Measurements from ENCODE around the gene MRPL22. TPM values are rescaled to one million over a fixed set of nuclear protein-coding genes. Genes with fewer than 3 reads are reported as not detected.

MRPL22 gene
- total and polyA plus RNA-seq, 7 experiments from 2014 or later, result 18.4 to 97.6 (median 27.7) TPM

DNA sequence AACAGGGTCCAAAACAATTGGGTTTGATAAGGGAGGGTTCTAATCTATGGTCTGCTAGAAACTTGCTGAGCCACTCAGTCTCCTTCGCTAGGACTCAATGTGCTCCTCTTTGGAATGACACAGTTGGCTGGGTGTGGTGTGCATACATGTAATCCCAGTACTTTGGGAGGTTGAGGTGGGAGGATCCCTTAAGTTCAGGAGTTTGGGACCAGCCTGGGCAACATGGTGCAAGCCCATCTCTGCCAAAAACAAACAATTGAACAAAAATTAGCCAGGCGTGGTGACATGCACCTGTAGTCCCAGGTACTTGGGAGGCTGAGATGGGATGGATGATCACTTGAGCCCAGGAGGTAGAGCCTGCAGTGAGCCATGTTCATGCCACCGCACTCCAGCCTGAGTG lies 70.0 kb downstream of the MRPL22 start:
- H3K27ac ChIP-seq (ENCODE audit: low read depth, low read length), result no peak overlapping the region
- Mint-ChIP-seq H3K4me1 (no peaks in the 10 kb centered on the region), H3K4me3 (no peak overlapping the region), H3K36me3 (no peaks in the 10 kb centered on the region), H3K9me3 (peaks cover 0 to 7% (median 0%) of the 10 kb centered on the region in 11 donors), H3K27me3 (peaks cover 7 to 43% (median 29%) of the 10 kb centered on the region in 5 donors), H3K27ac (no peak overlapping the region)
- no peak overlapping the region for H3K4me3 ChIP-seq (ENCODE audit: low read length)
- no peaks in the 10 kb centered on the region for H3K4me1 ChIP-seq (ENCODE audit: control insufficient read depth in 2 of 2, insufficient read depth in 2 of 2, low read length in 2 of 2)
- POLR2A ChIA-PET, result no interaction called here
- H3K9me3 ChIP-seq (ENCODE audit: control insufficient read depth in 2 of 3, low read length in 3 of 3), result no peaks in the 10 kb centered on the region
- H3K27me3 ChIP-seq (ENCODE audit: control insufficient read depth in 2 of 2, insufficient read depth in 2 of 2, low read length in 2 of 2), result no peaks in the 10 kb centered on the region
- DNase-seq, result no peak
- no peaks in the 10 kb centered on the region for H3K36me3 ChIP-seq (ENCODE audit: control insufficient read depth in 2 of 3, insufficient read depth in 3 of 3, low read length in 3 of 3)
- ATAC-seq, result no peak
- intact Hi-C loops (cut with micrococcal nuclease), result no loop called here
- CTCF ChIA-PET, result no interaction called here

DNA sequence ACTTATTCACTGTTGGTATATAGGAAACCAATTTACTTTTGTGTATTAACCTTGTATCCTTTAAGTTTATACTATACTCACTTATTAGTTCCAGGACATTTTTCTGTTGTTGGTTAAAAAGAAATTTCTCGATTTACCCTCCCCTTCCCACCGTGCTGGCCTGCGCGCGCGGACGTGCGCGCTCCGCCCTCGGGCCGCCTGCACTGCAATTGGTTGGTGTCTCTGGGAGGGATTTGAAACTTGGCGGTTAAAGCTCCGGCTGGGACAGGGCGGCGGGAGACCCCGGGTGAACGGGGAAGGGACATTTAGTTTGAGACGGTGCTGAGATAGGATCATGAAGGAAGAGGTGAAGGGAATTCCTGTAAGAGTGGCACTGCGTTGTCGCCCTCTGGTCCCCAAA lies 72.7 kb downstream of the MRPL22 start, which contains the start of gene KIF4B:
KIF4B (plus strand) TSS at position 230 of the 400 bp plus-strand sequence; CDS start at position 335, 105 bp downstream.
- Histone ChIP-seq H3K4me3 (ENCODE audit: low read length) (no peak within 1 kb of the TSS), H3K27ac (ENCODE audit: low read depth, low read length) (no peak within 1 kb of the TSS), H3K4me1 (ENCODE audit: control insufficient read depth in 2 of 2, insufficient read depth in 2 of 2, low read length in 2 of 2) (no peaks in the 10 kb centered on the region), H3K27me3 (ENCODE audit: control insufficient read depth in 2 of 2, insufficient read depth in 2 of 2, low read length in 2 of 2) (no peaks in the 10 kb centered on the region), H3K9me3 (ENCODE audit: control insufficient read depth in 2 of 3, low read length in 3 of 3) (no peaks in the 10 kb centered on the region), H3K36me3 (ENCODE audit: control insufficient read depth in 2 of 3, insufficient read depth in 3 of 3, low read length in 3 of 3) (no peaks in the 10 kb centered on the region)
- Mint-ChIP-seq H3K4me1 (no peaks in the 10 kb centered on the region), H3K9me3 (peaks cover 0 to 7% (median 0%) of the 10 kb centered on the region in 11 donors), H3K27me3 (peaks cover 7 to 47% (median 23%) of the 10 kb centered on the region in 5 donors), H3K36me3 (no peaks in the 10 kb centered on the region), H3K27ac (no peak within 1 kb of the TSS), H3K4me3 (no peak within 1 kb of the TSS)
- ChIA-PET POLR2A (no interaction called here), CTCF (no interaction called here)
- no peak for DNase-seq
- ATAC-seq, result no peak
- intact Hi-C loops (cut with micrococcal nuclease), result no loop called here

GRCh38 chr5:155015239-155015638 lies 74.4 kb downstream of the MRPL22 start:
- H3K4me1 Mint-ChIP-seq, result no peaks in the 10 kb centered on the region
- Histone ChIP-seq H3K36me3 (ENCODE audit: control insufficient read depth in 2 of 3, insufficient read depth in 3 of 3, low read length in 3 of 3) (no peaks in the 10 kb centered on the region), H3K27me3 (ENCODE audit: control insufficient read depth in 2 of 2, insufficient read depth in 2 of 2, low read length in 2 of 2) (no peaks in the 10 kb centered on the region), H3K27ac (ENCODE audit: low read depth, low read length) (no peak overlapping the region), H3K4me1 (ENCODE audit: control insufficient read depth in 2 of 2, insufficient read depth in 2 of 2, low read length in 2 of 2) (no peaks in the 10 kb centered on the region), H3K9me3 (ENCODE audit: control insufficient read depth in 2 of 3, low read length in 3 of 3) (no peaks in the 10 kb centered on the region), H3K4me3 (ENCODE audit: low read length) (no peak overlapping the region)
- ATAC-seq (no peak), DNase-seq (no peak)
- no peak overlapping the region for H3K4me3 Mint-ChIP-seq
- intact Hi-C loops (cut with micrococcal nuclease), result no loop called here
- H3K27ac Mint-ChIP-seq, result no peak overlapping the region
- no peaks in the 10 kb centered on the region for H3K36me3 Mint-ChIP-seq
- H3K9me3 Mint-ChIP-seq, result peaks cover 0 to 7% (median 0%) of the 10 kb centered on the region in 11 donors
- CTCF ChIA-PET, result no interaction called here
- POLR2A ChIA-PET, result no interaction called here
- peaks cover 7 to 48% (median 26%) of the 10 kb centered on the region in 5 donors for H3K27me3 Mint-ChIP-seq

DNA sequence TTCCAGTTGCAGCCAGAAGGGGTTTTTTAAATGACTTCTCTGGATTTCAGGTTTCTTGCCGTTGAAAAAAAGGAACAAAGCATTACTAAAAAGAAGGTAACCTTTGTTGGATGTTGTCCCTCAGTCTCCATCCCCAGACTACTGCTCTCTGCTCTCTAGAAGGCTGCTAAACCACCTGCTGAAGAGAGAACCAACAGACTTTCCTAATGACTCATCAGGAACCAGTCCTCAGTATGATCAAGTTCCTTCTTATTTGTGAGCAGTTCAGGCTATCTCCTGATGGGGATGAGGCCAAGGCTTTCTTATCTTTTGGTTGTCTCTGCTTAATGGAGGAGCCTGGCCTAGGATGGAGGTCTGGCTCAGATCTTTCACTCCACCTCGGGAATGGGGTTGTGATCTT lies 76.7 kb downstream of the MRPL22 start:
- Histone ChIP-seq H3K36me3 (ENCODE audit: control insufficient read depth in 2 of 3, insufficient read depth in 3 of 3, low read length in 3 of 3) (no peaks in the 10 kb centered on the region), H3K4me1 (ENCODE audit: control insufficient read depth in 2 of 2, insufficient read depth in 2 of 2, low read length in 2 of 2) (no peaks in the 10 kb centered on the region), H3K27ac (ENCODE audit: low read depth, low read length) (no peak overlapping the region), H3K9me3 (ENCODE audit: control insufficient read depth in 2 of 3, low read length in 3 of 3) (no peaks in the 10 kb centered on the region), H3K27me3 (ENCODE audit: control insufficient read depth in 2 of 2, insufficient read depth in 2 of 2, low read length in 2 of 2) (no peaks in the 10 kb centered on the region), H3K4me3 (ENCODE audit: low read length) (no peak overlapping the region)
- Mint-ChIP-seq H3K9me3 (peaks cover 0 to 7% (median 0%) of the 10 kb centered on the region in 11 donors), H3K27ac (no peak overlapping the region), H3K36me3 (no peaks in the 10 kb centered on the region), H3K4me3 (no peak overlapping the region), H3K27me3 (peaks cover 5 to 45% (median 22%) of the 10 kb centered on the region in 5 donors), H3K4me1 (no peaks in the 10 kb centered on the region)
- ATAC-seq, result no peak
- intact Hi-C loops (cut with micrococcal nuclease), result no loop called here
- POLR2A ChIA-PET, result no interaction called here
- CTCF ChIA-PET, result no interaction called here
- DNase-seq, result no peak

Other genes starting within 250 kb of the MRPL22 start
- gene LARP1, start 185.7 kb upstream of the MRPL22 start, total RNA-seq, result 100 to 1,000 TPM; 127 to 217 (median 176) TPM
- 10 to 100 TPM; 12.2 to 28.0 TPM for gene LARP1, start 185.7 kb upstream of the MRPL22 start, polyA plus RNA-seq
- 1 to 10 TPM in 1 of 5 experiments, under 1 TPM in 1, not detected in 3; 0.49 to 1.9 TPM for gene FAXDC2, start 90.5 kb upstream of the MRPL22 start, total RNA-seq
- under 1 TPM; 0.30 to 0.32 TPM for gene FAXDC2, start 90.5 kb upstream of the MRPL22 start, polyA plus RNA-seq
- gene CNOT8, start 82.4 kb upstream of the MRPL22 start, total RNA-seq, result 100 to 1,000 TPM in 3 of 5 experiments, 10 to 100 TPM in 2; 79.8 to 105 (median 101) TPM
- gene CNOT8, start 82.4 kb upstream of the MRPL22 start, polyA plus RNA-seq, result 100 to 1,000 TPM; 182 to 198 TPM
- gene GEMIN5, start 2.9 kb upstream of the MRPL22 start, total RNA-seq, result 10 to 100 TPM; 10.2 to 21.4 (median 17.3) TPM
- gene GEMIN5, start 2.9 kb upstream of the MRPL22 start, polyA plus RNA-seq, result 10 to 100 TPM in 1 of 2 donors, 1 to 10 TPM in 1; 8.6 to 21.2 TPM
- gene KIF4B, start 72.7 kb downstream of the MRPL22 start, total RNA-seq, result under 1 TPM in 1 of 5 experiments, not detected in 4; 0.10 TPM
- not detected for gene KIF4B, start 72.7 kb downstream of the MRPL22 start, polyA plus RNA-seq